K562 (cell line): ENCODE measurements around the gene KCNC3. TPM values are rescaled to one million over a fixed set of nuclear protein-coding genes. Genes with fewer than 3 reads are reported as not detected.

ENCODE experiments used
- ARID3B ChIP-seq: fragments of 250-450 bp; sonication (Bioruptor Pico); IDR thresholded peaks from 2 replicates; pipeline ENCODE4 v1.4.0; 2020; ENCODE audit warnings: borderline replicate concordance
- ELF4 ChIP-seq: fragments of 450-650 bp; formaldehyde crosslinking; IDR thresholded peaks from 2 replicates; pipeline ENCODE4 v1.4.0; 2022; ENCODE audit warnings: missing genetic modification characterization
- LCOR ChIP-seq: sonication (generic); formaldehyde crosslinking; IDR thresholded peaks from 2 replicates; pipeline ENCODE4 v1.8.0; 2022; ENCODE audit warnings: mild to moderate bottlenecking, missing genetic modification reagents
- MYC ChIP-seq, 2 experiments: fragments of 250-450 bp in 1 of 2; sonication (Bioruptor Pico) in 1 of 2; IDR thresholded peaks; 2 replicates each; pipeline versions ENCODE4 v1.5.1 to v1.6.1; 2012 to 2021; ENCODE audit warnings: low read depth in 2 of 2, borderline replicate concordance in 1 of 2, improper control_type of control experiment in 1 of 2, low read length in 1 of 2, mild to moderate bottlenecking in 1 of 2, moderate library complexity in 1 of 2
- PATZ1 ChIP-seq: fragments of 250-450 bp; sonication (Bioruptor Pico); IDR thresholded peaks from 2 replicates; pipeline ENCODE4 v1.5.0; 2020; ENCODE audit warnings: mild to moderate bottlenecking, borderline replicate concordance
- REST ChIP-seq, 2 experiments: fragments of 450-650 bp; formaldehyde crosslinking in 1 of 2; IDR thresholded peaks; 2 replicates each; pipeline versions ENCODE4 v1.4.0 to v1.6.1; 2014 to 2020; ENCODE audit warnings: mild to moderate bottlenecking in 2 of 2, borderline replicate concordance in 1 of 2, low read depth in 1 of 2
- SIRT6 ChIP-seq: IDR thresholded peaks from one replicate; pipeline ENCODE4 v1.6.1; 2012; ENCODE audit warnings: low read depth, mild to moderate bottlenecking, control low read depth, inconsistent platforms, low read length, moderate library complexity
- THAP12 ChIP-seq: fragments of 250-450 bp; sonication (Bioruptor Pico); IDR thresholded peaks from 2 replicates; pipeline ENCODE4 v1.9.0; 2021; ENCODE audit warnings: mild to moderate bottlenecking, inconsistent platforms
- ZNF707 ChIP-seq: fragments of 250-450 bp; sonication (Bioruptor Pico); conservative IDR thresholded peaks from 2 replicates; pipeline ENCODE4 v1.8.0; 2022; ENCODE audit warnings: inconsistent platforms, mild to moderate bottlenecking, moderate library complexity
- ZNF77 ChIP-seq: fragments of 250-450 bp; sonication (Bioruptor Pico); IDR thresholded peaks from 2 replicates; pipeline ENCODE4 v1.5.0; 2020
- polyA plus RNA-seq, 8 experiments: library from polyadenylated mRNA; depleted of rRNA in 4 of 8; stranded (reverse) in 5 of 8; unstranded in 3 of 8; fragments of >200 nt; fragmentation: Nextera tagmentation in 2 of 8; fragmentation: Illumina TruSeq in 1 of 8; extraction: Ambion mirVana in 2 of 8; extraction: Trizol in 1 of 8; gene quantifications; 2 replicates each; pipeline versions ENCODE4 v1.2.1 to v1.2.3, GENCODE V29; 2011 to 2014; ENCODE audit warnings: inconsistent platforms in 1 of 8, missing spikeins in 1 of 8
- total RNA-seq, 7 experiments: library from RNA; depleted of rRNA in 6 of 7; stranded (reverse); fragments of >200 nt in 6 of 7; fragmentation: Illumina TruSeq in 2 of 7; extraction: Trizol in 2 of 7; gene quantifications; 2 replicates each; pipeline versions ENCODE4 v1.2.1 to v1.2.3, GENCODE V29; 2011 to 2021; ENCODE audit warnings: low replicate concordance in 1 of 7

Gene KCNC3
- total and polyA plus RNA-seq, 9 of the 15 experiments (the other 6 are each of a cell fraction or from before 2014, with no cell fraction given), result 0.03 to 26.2 (median 2.0) TPM

GRCh38 chr19:50358483-50359327 lies 29.5 kb upstream of the KCNC3 start (continued):
- TF ChIP-seq ELF4 (CRISPR knock-in tag), result 0 out of 2 replicates have a peak, but pooled peaks have one; percentile 47
- no peak for TF ChIP-seq ZNF77 (CRISPR knock-in tag)
- peak; percentile 63 for TF ChIP-seq THAP12 (CRISPR knock-in tag)
- TF ChIP-seq MYC (IDR thresholded peaks at IDR 0.05; ENCODE audit: low read depth, low read length), result peak; percentile 61
- peak; percentile 80; the same call in 1 of the 2 replicates for TF ChIP-seq MYC (CRISPR knock-in tag; IDR thresholded peaks at IDR 0.05; ENCODE audit: borderline replicate concordance, low read depth)
- no peak for TF ChIP-seq ZNF707 (CRISPR knock-in tag)
- no peak for TF ChIP-seq SIRT6
- TF ChIP-seq PATZ1 (CRISPR knock-in tag), result no peak
- peak; percentile 62; the same call in 1 of the 2 replicates for TF ChIP-seq LCOR (CRISPR knock-in tag)
- TF ChIP-seq ARID3B, result 0 out of 2 replicates have a peak, but pooled peaks have one; percentile 25
- no peak for TF ChIP-seq REST (IDR thresholded peaks at IDR 0.05; ENCODE audit: borderline replicate concordance)
- TF ChIP-seq REST (CRISPR knock-in tag; IDR thresholded peaks at IDR 0.05; ENCODE audit: low read depth), result peak; percentile 65
